Measurements from ENCODE around the gene TCF4. TPM values are rescaled to one million over a fixed set of nuclear protein-coding genes. Genes with fewer than 3 reads are reported as not detected.

TCF4 gene
- total RNA-seq, 1 experiment from 2014 or later, result 0.42 TPM

DNA sequence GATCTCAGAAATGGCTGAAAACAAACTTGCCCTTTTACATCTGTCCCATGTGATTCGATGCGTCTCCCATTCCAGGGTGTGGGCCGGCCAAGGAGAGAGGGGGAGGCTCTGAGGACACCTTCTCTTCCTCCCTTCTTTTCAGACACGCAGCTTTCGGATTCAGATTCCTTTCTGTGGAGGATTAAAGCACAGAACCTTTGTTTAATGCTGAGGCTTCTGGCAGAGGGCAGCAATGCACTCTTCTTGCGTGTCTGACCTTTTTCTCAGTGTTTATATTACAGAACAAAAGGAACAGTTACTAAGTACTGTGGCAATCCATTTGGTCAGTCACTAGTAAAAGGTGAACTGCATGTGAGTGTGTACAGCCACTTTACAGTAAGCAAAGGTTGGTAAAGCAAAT lies 359.8 kb downstream of the TCF4 start:
- no peaks in the 10 kb centered on the region for H3K36me3 ChIP-seq (ENCODE audit: control insufficient read depth in 1 of 2, insufficient read depth in 2 of 2, low read length in 2 of 2)
- RAD21 ChIA-PET (ENCODE audit: low non-redundant PET in 1 of 2, low total read pairs in 2 of 2, uncharacterized antibody in 2 of 2, unreplicated experiment in 2 of 2), result no interaction called here
- no peak overlapping the region for H3K4me3 ChIP-seq (replicated peaks in 1 of 2; ENCODE audit: low read depth in 1 of 2, low read length in 2 of 2)
- H3K4me1 ChIP-seq (ENCODE audit: control insufficient read depth in 1 of 2, insufficient read depth in 2 of 2, low read length in 2 of 2), result no peaks in the 10 kb centered on the region
- no peaks in the 10 kb centered on the region for H3K9me2 ChIP-seq (ENCODE audit: insufficient read depth)
- no peaks in the 10 kb centered on the region for H4K20me1 ChIP-seq (ENCODE audit: insufficient read depth)
- DNase-seq (ENCODE audit: low read depth, low spot score) (no peak), ATAC-seq (no peak)
- no peaks in the 10 kb centered on the region for H3K79me2 ChIP-seq (ENCODE audit: insufficient read depth, low read length)
- POLR2A ChIA-PET, result no interaction called here
- intact Hi-C loops (cut with micrococcal nuclease), result no loop called here
- no peak overlapping the region for H3K27ac ChIP-seq (ENCODE audit: low read depth, low read length)
- no peak overlapping the region for H3K9ac ChIP-seq (ENCODE audit: low read length)
- TF ChIP-seq ZNF274 (IDR thresholded peaks at IDR 0.05; ENCODE audit: low read depth, low read length) (no peak), SP1 (IDR thresholded peaks at IDR 0.05; ENCODE audit: low read depth) (no peak), SIN3A (IDR thresholded peaks at IDR 0.05; ENCODE audit: low read depth) (no peak), POLR2AphosphoS5 (IDR thresholded peaks at IDR 0.05; ENCODE audit: low read depth, low read length) (no peak), EGR1 (IDR thresholded peaks at IDR 0.05; ENCODE audit: low read depth) (no peak), SRF (IDR thresholded peaks at IDR 0.05; ENCODE audit: low read depth) (no peak), POLR2A (IDR thresholded peaks at IDR 0.05; ENCODE audit: borderline replicate concordance, extremely low read depth, insufficient read depth, insufficient read length) (no peak), ZFX (IDR thresholded peaks at IDR 0.05) (no peak)
- TF ChIP-seq, protein P1, sequence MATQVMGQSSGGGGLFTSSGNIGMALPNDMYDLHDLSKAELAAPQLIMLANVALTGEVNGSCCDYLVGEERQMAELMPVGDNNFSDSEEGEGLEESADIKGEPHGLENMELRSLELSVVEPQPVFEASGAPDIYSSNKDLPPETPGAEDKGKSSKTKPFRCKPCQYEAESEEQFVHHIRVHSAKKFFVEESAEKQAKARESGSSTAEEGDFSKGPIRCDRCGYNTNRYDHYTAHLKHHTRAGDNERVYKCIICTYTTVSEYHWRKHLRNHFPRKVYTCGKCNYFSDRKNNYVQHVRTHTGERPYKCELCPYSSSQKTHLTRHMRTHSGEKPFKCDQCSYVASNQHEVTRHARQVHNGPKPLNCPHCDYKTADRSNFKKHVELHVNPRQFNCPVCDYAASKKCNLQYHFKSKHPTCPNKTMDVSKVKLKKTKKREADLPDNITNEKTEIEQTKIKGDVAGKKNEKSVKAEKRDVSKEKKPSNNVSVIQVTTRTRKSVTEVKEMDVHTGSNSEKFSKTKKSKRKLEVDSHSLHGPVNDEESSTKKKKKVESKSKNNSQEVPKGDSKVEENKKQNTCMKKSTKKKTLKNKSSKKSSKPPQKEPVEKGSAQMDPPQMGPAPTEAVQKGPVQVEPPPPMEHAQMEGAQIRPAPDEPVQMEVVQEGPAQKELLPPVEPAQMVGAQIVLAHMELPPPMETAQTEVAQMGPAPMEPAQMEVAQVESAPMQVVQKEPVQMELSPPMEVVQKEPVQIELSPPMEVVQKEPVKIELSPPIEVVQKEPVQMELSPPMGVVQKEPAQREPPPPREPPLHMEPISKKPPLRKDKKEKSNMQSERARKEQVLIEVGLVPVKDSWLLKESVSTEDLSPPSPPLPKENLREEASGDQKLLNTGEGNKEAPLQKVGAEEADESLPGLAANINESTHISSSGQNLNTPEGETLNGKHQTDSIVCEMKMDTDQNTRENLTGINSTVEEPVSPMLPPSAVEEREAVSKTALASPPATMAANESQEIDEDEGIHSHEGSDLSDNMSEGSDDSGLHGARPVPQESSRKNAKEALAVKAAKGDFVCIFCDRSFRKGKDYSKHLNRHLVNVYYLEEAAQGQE (IDR thresholded peaks at IDR 0.05; ENCODE audit: low read depth), result no peak
- TF ChIP-seq, protein P2, sequence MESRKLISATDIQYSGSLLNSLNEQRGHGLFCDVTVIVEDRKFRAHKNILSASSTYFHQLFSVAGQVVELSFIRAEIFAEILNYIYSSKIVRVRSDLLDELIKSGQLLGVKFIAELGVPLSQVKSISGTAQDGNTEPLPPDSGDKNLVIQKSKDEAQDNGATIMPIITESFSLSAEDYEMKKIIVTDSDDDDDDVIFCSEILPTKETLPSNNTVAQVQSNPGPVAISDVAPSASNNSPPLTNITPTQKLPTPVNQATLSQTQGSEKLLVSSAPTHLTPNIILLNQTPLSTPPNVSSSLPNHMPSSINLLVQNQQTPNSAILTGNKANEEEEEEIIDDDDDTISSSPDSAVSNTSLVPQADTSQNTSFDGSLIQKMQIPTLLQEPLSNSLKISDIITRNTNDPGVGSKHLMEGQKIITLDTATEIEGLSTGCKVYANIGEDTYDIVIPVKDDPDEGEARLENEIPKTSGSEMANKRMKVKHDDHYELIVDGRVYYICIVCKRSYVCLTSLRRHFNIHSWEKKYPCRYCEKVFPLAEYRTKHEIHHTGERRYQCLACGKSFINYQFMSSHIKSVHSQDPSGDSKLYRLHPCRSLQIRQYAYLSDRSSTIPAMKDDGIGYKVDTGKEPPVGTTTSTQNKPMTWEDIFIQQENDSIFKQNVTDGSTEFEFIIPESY (IDR thresholded peaks at IDR 0.05; ENCODE audit: extremely low read depth, insufficient replicate concordance, low read length), result no peak
- TF ChIP-seq, protein P3, sequence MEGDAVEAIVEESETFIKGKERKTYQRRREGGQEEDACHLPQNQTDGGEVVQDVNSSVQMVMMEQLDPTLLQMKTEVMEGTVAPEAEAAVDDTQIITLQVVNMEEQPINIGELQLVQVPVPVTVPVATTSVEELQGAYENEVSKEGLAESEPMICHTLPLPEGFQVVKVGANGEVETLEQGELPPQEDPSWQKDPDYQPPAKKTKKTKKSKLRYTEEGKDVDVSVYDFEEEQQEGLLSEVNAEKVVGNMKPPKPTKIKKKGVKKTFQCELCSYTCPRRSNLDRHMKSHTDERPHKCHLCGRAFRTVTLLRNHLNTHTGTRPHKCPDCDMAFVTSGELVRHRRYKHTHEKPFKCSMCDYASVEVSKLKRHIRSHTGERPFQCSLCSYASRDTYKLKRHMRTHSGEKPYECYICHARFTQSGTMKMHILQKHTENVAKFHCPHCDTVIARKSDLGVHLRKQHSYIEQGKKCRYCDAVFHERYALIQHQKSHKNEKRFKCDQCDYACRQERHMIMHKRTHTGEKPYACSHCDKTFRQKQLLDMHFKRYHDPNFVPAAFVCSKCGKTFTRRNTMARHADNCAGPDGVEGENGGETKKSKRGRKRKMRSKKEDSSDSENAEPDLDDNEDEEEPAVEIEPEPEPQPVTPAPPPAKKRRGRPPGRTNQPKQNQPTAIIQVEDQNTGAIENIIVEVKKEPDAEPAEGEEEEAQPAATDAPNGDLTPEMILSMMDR (IDR thresholded peaks at IDR 0.05 in 2 of 3, conservative IDR thresholded peaks at IDR 0.05 in 1 of 3; ENCODE audit: borderline replicate concordance in 1 of 3, insufficient read depth in 1 of 3, low read depth in 2 of 3, low read length in 2 of 3), result no peak
- TF ChIP-seq, protein P4, sequence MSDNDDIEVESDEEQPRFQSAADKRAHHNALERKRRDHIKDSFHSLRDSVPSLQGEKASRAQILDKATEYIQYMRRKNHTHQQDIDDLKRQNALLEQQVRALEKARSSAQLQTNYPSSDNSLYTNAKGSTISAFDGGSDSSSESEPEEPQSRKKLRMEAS (IDR thresholded peaks at IDR 0.05), result no peak
- H3K27me3 ChIP-seq (ENCODE audit: insufficient read depth, low read length), result peaks cover 5% of the 10 kb centered on the region
- no peaks in the 10 kb centered on the region for H3K9me3 ChIP-seq (ENCODE audit: control insufficient read depth in 1 of 2, insufficient read depth in 1 of 2, low read depth in 1 of 2, low read length in 2 of 2)
- no TSS peak for BruUV-seq (replicated peaks)
- CTCF ChIA-PET, result no interaction called here
- no peak overlapping the region for H2AFZ ChIP-seq (ENCODE audit: low read depth, low read length, poor library complexity, severe bottlenecking)
- H3K4me2 ChIP-seq (ENCODE audit: low read length), result no peak overlapping the region
